GM12891 (cell line): Measurements from ENCODE around the gene ETV6.
A peak's percentile ranks its signal among the peaks of the same experiment; 100 is the strongest.

ENCODE experiments used
- DNase-seq: peaks from one replicate; pipeline ENCODE4 v3.0.0; 2011; ENCODE audit warnings: low spot score; ENCODE audit not compliant: insufficient read length
- FAIRE-seq: peaks from 2 replicates; lab custom pipeline; 2011; peaks lifted over from hg19 to GRCh38; lab: Jason Lieb, UNC
- PAX5 ChIP-seq: IDR thresholded peaks from 2 replicates; pipeline ENCODE4 v1.6.1; 2011; ENCODE audit warnings: low read length, moderate library complexity, mild to moderate bottlenecking; ENCODE audit not compliant: insufficient read depth, severe bottlenecking
- POLR2A ChIP-seq: IDR thresholded peaks from 2 replicates; pipeline ENCODE4 v1.6.1; 2011; ENCODE audit warnings: low read depth, low read length, control low read depth
- POLR2AphosphoS5 ChIP-seq: IDR thresholded peaks from 2 replicates; pipeline ENCODE4 v1.6.1; 2011; ENCODE audit warnings: low read depth, low read length, control low read depth
- POU2F2 ChIP-seq: IDR thresholded peaks from 2 replicates; pipeline ENCODE4 v1.6.1; 2011; ENCODE audit warnings: low read depth, mild to moderate bottlenecking, control low read depth, low read length, moderate library complexity
- SPI1 ChIP-seq: IDR thresholded peaks from 2 replicates; pipeline ENCODE4 v1.6.1; 2011; ENCODE audit warnings: low read depth, low read length, control low read depth
- TAF1 ChIP-seq: IDR thresholded peaks from 2 replicates; pipeline ENCODE4 v1.6.1; 2011; ENCODE audit warnings: low read depth, low read length, control low read depth

The ETV6 gene

DNA sequence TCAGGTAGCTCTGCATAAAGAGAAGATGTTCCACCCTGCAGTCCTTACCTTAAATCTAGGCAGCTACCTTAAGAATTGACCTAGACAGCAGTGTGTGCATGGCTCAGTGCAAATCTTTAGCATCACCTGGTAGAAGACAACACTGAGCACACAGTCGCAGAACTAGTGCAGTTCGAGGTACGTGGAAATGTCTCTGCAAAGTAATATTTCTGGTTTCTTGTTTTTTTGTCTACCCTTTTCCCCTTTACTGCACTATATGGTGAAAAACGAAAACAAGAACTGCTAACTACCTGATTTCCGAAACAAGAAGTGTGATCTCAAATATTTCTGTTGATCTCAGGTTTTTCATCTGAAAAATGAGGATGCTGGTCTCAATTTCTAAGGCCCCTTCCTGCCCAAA is 82.5 kb downstream of the ETV6 start:
- no peak for DNase-seq
- TF ChIP-seq PAX5 (no peak), TAF1 (peak; percentile 42; the same call in 1 of the 2 replicates), POLR2AphosphoS5 (peak; percentile 84; the same call in 1 of the 2 replicates), POLR2A (peak; percentile 62), POU2F2 (0 out of 2 replicates have a peak, but pooled peaks have one; percentile 31), SPI1 (peak; percentile 77)
- FAIRE-seq: peak; percentile 89

DNA sequence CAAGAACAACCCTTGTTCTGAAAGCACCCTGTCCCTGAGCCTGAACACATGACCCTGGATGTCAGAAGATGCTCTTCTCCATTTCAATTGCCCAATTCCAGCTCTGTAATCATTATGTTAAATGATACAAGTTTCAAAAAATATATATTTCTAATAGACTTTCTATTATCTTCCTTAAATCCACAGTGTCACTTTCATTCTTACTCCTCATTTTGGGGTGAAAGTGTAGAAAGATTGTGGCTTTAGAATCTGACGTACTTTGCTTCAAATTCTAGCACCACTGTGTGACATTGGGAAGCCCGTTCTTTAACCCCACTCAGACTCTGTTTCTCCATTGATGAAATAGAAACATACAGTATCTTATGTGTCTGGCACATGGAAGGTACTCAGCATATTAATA is 83.2 kb downstream of the ETV6 start:
- no peak for DNase-seq
- peak; percentile 55 for FAIRE-seq
- TF ChIP-seq POLR2A (no peak), POLR2AphosphoS5 (no peak), SPI1 (no peak), PAX5 (no peak), POU2F2 (no peak), TAF1 (no peak)

DNA sequence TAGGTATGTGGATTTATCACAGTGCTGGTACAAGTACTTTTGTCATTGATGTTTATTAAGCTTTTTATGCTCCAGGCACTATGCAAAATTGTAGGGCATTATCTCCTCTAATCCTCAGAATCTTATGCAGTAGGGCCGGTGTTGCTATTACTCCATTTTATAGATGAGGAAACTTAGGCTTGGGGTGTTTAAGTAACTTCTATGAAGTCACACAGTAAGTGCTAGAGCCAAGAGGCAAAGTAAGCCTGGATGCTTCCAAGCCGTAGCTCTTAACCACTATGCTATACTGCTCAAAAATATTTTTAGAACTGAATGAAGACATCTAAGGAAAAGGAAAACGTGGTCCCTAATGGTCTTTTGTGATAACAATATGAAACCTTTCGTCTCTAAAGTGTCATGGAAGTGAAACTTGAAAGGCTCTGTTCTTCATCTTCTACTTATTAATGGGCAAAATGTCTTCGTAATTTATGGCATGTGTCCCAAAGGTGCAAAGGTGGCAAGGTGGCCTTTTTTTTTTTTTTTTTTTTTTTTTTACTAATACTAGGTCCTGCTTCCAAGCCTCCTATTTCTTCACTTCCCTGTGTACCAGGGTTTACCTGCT is 85.2 kb downstream of the ETV6 start:
- FAIRE-seq (peak; percentile 79), DNase-seq (no peak)
- TF ChIP-seq SPI1: peak; percentile 46
- TF ChIP-seq PAX5: no peak

DNA sequence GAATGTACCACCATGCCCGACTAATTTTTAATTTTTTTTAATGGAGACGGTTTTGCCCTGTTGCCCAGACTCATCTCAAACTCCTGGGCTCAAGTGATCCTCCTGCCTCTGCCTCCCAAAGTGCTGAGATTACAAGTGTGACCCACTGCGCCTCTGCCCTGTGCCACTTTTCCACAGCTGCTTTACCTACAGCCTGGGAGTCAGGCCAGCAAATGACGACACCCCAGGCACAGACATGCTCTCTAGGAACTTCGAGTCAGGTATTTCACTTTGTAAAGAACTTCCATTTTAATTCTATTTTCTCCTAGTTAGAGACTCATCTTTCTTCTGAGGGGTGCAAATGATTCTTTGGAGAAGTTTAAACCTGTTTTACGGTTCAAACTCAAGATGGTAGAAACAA is 89.0 kb downstream of the ETV6 start:
- no peak for TF ChIP-seq POLR2AphosphoS5
- no peak for TF ChIP-seq PAX5
- no peak for TF ChIP-seq POLR2A
- TF ChIP-seq TAF1: no peak
- TF ChIP-seq POU2F2: no peak
- no peak for TF ChIP-seq SPI1
- no peak for DNase-seq
- FAIRE-seq: no peak

DNA sequence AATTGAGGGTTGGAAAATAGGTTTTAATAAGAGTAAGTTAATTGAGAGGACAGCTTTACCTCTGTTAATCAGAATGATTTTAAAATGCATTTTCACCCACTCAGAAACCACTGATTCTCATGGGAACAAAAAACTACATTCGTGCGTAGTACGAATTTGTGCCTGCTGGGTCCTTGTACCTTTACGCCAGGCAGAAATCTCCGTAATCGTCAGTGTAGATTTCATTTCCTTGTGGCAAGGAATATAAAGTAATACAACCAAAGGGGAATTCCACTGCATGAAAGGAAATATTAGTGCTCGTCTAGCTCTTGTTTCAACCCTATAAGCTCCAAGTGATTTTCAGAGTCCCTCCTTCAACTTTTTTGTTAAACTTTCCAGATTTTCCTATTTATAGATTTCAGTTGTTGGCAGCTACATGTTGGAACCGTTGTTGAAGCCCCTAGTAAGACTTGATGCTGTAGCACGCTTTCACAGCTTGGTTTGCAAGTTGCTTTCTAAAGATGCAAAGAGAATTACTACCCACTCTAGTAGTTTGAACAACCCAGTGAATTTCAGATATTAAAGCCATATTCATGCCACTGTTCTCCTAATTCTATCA is 90.6 kb downstream of the ETV6 start:
- FAIRE-seq (peak; percentile 57), DNase-seq (no peak)
- no peak for TF ChIP-seq TAF1
- TF ChIP-seq PAX5: no peak
- TF ChIP-seq POLR2AphosphoS5: 0 out of 2 replicates have a peak, but pooled peaks have one; percentile 4
- no peak for TF ChIP-seq POLR2A
- TF ChIP-seq POU2F2: no peak

DNA sequence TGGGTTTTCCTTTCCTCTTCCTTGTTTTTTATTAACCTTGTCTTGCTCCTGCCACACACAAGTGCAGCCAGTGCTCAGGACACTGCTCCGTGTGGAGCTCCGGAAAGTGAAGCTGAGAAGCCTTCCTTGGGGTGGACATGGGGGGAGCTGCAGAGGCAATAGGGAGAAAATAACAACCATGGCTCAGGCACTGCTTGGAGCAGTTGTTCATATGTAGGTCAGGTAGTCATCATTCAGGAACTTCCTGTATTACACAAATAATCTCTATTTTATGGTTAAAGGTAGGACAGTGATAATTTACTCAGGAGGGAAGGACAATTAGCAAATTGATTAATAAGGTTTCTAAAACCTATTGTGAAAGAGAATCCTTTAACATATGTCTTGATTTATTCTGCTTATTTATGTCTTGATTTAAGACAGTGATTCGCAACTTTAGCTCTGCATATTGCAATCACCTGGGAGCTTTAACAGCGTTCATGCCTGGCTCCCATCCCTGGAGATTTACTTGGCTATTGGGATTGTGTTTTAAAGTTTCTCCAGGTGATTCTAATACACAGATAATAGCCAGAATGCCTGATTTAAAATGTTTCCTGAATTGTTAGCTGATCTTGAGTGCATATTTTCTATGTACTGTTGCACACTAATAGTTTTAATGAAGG is 92.1 kb downstream of the ETV6 start:
- no peak for DNase-seq
- TF ChIP-seq TAF1 (no peak), PAX5 (no peak), POU2F2 (no peak), POLR2AphosphoS5 (no peak), POLR2A (no peak), SPI1 (no peak)
- FAIRE-seq: no peak

DNA sequence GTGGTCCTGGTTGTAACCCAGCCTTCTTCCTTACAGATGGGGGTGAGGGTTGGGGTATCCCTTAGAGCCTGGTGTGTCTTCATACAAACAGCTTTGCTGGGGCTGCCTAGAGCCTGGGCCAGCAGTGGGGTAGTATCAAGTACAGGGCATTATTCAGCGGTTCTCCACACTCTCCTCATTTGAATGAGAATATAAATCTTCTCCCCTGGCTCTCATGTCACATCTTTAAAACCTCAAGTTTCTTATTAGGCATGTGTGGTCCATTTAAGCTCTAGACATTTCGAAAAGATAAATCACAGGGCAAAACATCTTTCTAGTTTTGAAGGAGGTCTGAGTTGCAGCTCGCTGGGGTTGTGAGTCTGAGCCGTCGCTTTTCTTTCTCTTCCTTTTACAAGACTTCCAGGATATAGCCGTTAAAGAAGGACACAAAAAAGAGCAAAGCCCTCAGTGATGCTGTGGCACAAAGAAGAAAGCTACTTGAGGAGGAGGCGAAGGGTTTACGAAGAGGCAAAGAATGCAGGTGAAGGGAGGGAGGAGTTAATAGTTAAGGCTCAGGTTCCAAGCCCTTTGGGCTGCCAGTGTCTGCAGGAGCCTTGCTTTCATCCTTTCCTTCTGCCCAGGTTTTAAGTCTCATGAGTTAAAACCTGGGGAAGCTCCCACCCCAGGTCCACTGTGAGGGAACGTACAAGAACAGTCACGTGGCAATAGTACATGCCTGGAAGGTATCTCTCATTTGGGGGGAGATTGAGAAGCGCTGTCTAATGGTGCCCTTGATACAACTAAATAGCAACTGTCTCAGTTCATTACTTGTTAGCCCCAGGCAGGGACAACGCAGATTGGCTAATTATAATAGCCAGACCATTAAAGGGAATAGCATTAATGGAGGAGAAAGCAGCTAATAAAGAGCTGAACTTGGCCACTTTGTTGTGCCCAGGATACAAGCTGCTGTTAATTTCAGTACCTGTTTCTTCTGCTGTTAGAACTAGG is 94.2 kb downstream of the ETV6 start:
- TF ChIP-seq POLR2A (0 out of 2 replicates have a peak, but pooled peaks have one; percentile 3), POU2F2 (no peak)
- FAIRE-seq (no peak), DNase-seq (no peak)

DNA sequence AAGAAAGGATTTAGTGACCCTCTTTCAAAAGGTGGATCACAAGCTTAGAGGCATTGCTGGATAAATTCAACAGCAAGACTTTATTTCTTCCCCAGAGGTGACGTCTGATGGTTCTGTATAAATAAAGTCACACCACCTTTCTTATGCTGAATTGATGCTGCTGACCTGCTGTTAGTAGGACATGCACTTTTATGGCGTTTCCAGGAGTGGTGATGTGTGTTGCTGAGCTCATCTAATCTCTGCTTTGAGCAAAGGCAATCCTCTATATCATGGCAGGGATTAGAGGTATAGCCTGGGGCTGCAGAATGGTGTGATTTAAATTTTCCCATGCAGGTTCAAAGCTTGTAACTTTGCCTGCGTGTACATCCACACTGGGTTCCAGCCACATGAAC is 94.9 kb downstream of the ETV6 start:
- no peak for TF ChIP-seq POLR2A
- no peak for TF ChIP-seq POU2F2
- peak; percentile 11; the same call in 1 of the 2 replicates for TF ChIP-seq SPI1
- DNase-seq (no peak), FAIRE-seq (peak; percentile 90)

DNA sequence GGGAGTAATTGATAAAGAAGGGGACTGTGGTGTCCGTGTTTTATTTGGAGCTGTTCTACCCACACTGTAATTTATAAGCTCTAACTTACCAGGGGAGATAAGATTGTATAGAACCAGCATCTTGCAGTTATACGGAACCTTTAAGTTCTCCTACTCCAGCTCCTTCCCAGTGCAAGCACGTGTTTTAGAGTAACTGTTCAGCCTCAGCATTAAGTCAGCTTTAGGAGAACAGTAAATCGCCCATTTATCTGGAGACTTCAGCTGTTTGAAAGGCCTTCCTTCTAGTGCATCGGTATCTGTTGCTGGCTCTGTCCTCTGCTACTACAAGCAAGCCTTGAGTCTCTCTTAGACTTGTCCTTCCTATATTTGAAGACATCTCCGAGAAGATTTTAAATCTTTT is 95.6 kb downstream of the ETV6 start:
- peak; percentile 64 for FAIRE-seq
- TF ChIP-seq POU2F2 (no peak), POLR2AphosphoS5 (0 out of 2 replicates have a peak, but pooled peaks have one; percentile 17)
- DNase-seq: no peak
